Measurements from ENCODE around the gene MON1A. TPM values are rescaled to one million over a fixed set of nuclear protein-coding genes. Genes with fewer than 3 reads are reported as not detected.

MON1A gene
- total and polyA plus RNA-seq, 4 donors: 4.6 to 9.5 (median 8.2) TPM

GRCh38 chr3:49910409-49911123 lies 19.0 kb downstream of the MON1A start:
- no peaks in the 10 kb centered on the region for H3K9me3 ChIP-seq (ENCODE audit: control insufficient read depth in 4 of 4, low read length in 3 of 4)
- no peak overlapping the region for H3K4me3 ChIP-seq (ENCODE audit: low read depth in 1 of 3, low read length in 3 of 3)
- no peak overlapping the region for H3K27ac ChIP-seq (ENCODE audit: low read depth in 1 of 2, low read length in 2 of 2)
- peaks cover 0 to 7% (median 4%) of the 10 kb centered on the region in 4 donors for H3K4me1 ChIP-seq (ENCODE audit: control insufficient read depth in 4 of 4, insufficient read depth in 4 of 4, low read length in 3 of 4)
- H3K9ac ChIP-seq (ENCODE audit: low read depth in 1 of 2, low read length in 2 of 2): no peak overlapping the region
- H3K36me3 ChIP-seq (ENCODE audit: control insufficient read depth in 4 of 4, insufficient read depth in 3 of 4, low read depth in 1 of 4, low read length in 3 of 4): peaks cover 2 to 41% (median 6%) of the 10 kb centered on the region in 4 donors
- no peak for DNase-seq (ENCODE audit: low spot score)
- 92% methylated on average over 48 of the region's 48 CpGs for WGBS
- TF ChIP-seq MAX (IDR thresholded peaks at IDR 0.05) (no peak), ZBTB33 (IDR thresholded peaks at IDR 0.05) (no peak), CTCF (IDR thresholded peaks at IDR 0.05; ENCODE audit: low read depth, low read length, missing input control) (no peak), ATF3 (IDR thresholded peaks at IDR 0.05) (no peak), FOXA2 (IDR thresholded peaks at IDR 0.05) (no peak), RXRA (IDR thresholded peaks at IDR 0.05) (no peak), REST (IDR thresholded peaks at IDR 0.05) (no peak), HNF4G (IDR thresholded peaks at IDR 0.05) (no peak), SP1 (IDR thresholded peaks at IDR 0.05) (no peak)
- H3K27me3 ChIP-seq (ENCODE audit: control insufficient read depth in 4 of 4, insufficient read depth in 4 of 4, low read length in 3 of 4): no peaks in the 10 kb centered on the region

- H3K9ac ChIP-seq (ENCODE audit: low read depth in 1 of 2, low read length in 2 of 2): no peak overlapping the region
- no peak for DNase-seq (ENCODE audit: low spot score)
- peaks cover 2 to 41% (median 6%) of the 10 kb centered on the region in 4 donors for H3K36me3 ChIP-seq (ENCODE audit: control insufficient read depth in 4 of 4, insufficient read depth in 3 of 4, low read depth in 1 of 4, low read length in 3 of 4)
- H3K9me3 ChIP-seq (ENCODE audit: control insufficient read depth in 4 of 4, low read length in 3 of 4): no peaks in the 10 kb centered on the region
- H3K4me1 ChIP-seq (ENCODE audit: control insufficient read depth in 4 of 4, insufficient read depth in 4 of 4, low read length in 3 of 4): peaks cover 4 to 12% (median 6%) of the 10 kb centered on the region in 4 donors
- 96% methylated on average over 14 of the region's 14 CpGs for WGBS
- H3K27me3 ChIP-seq (ENCODE audit: control insufficient read depth in 4 of 4, insufficient read depth in 4 of 4, low read length in 3 of 4): no peaks in the 10 kb centered on the region
- H3K27ac ChIP-seq (ENCODE audit: low read depth in 1 of 2, low read length in 2 of 2): no peak overlapping the region
- no peak for TF ChIP-seq JUND (IDR thresholded peaks at IDR 0.05)
- TF ChIP-seq MAX (IDR thresholded peaks at IDR 0.05): no peak
- TF ChIP-seq NR2F2 (IDR thresholded peaks at IDR 0.05): no peak
- TF ChIP-seq GABPA (IDR thresholded peaks at IDR 0.05 in 1 of 2, conservative IDR thresholded peaks at IDR 0.05 in 1 of 2): no peak
- no peak for TF ChIP-seq HNF4A (conservative IDR thresholded peaks at IDR 0.05)
- no peak for TF ChIP-seq FOXA1 (IDR thresholded peaks at IDR 0.05)
- no peak overlapping the region for H3K4me3 ChIP-seq (ENCODE audit: low read depth in 1 of 3, low read length in 3 of 3)
These were observed 21.0 kb downstream of the MON1A start for GRCh38 chr3:49908373-49909199.

Data from liver (tissue), 9 donors.